Left renal cortex interstitium (tissue), 4 donors: ENCODE data around the gene LARP4. TPM values are rescaled to one million over a fixed set of nuclear protein-coding genes. Genes with fewer than 3 reads are reported as not detected.
"Not testable (repeated sequence)": the region's sequence is repeated elsewhere in the genome, so short reads cannot be mapped to it uniquely, and the experiment has no call there.

Experiments used
- DNase-seq, 4 donors: peaks; one replicate each; pipeline ENCODE4 v3.0.0-alpha.2; 2013; ENCODE audit warnings: low read depth in 4 of 4, low spot score in 2 of 4, missing footprints in 1 of 4
- polyA plus RNA-seq, 4 donors: library from polyadenylated mRNA; unstranded; fragments of 120-200 nt; gene quantifications; one replicate each; pipeline ENCODE4 v1.2.1, GENCODE V29; 2013; ENCODE audit not compliant: insufficient read length in 4 of 4

LARP4 gene
- polyA plus RNA-seq, 4 donors = 34.2 to 49.8 (median 41.6) TPM

- DNase-seq = no peak
Observed at GRCh38 chr12:50520416-50521207, 119.9 kb downstream of the LARP4 start.

GRCh38 chr12:50521781-50522180 lies 121.1 kb downstream of the LARP4 start:
- DNase-seq = not testable (repeated sequence)

GRCh38 chr12:50523772-50524171 lies 123.1 kb downstream of the LARP4 start:
- no peak for DNase-seq

- DNase-seq = no peak
Observed at GRCh38 chr12:50524621-50525020, 123.9 kb downstream of the LARP4 start.

GRCh38 chr12:50525422-50525821 lies 124.7 kb downstream of the LARP4 start:
- no peak for DNase-seq

- DNase-seq = no peak
Observed at GRCh38 chr12:50527359-50527726, 126.7 kb downstream of the LARP4 start.

GRCh38 chr12:50528800-50529199 lies 128.1 kb downstream of the LARP4 start:
- DNase-seq = no peak

- no peak for DNase-seq
Observed at GRCh38 chr12:50529345-50529744, 128.7 kb downstream of the LARP4 start.

Other genes with a start within 250 kb of the LARP4 start
- 10 to 100 TPM; 67.7 to 86.7 (median 78.3) TPM for gene CERS5, start 233.5 kb upstream of the LARP4 start, polyA plus RNA-seq
- gene LIMA1, start 117.4 kb upstream of the LARP4 start, polyA plus RNA-seq = 100 to 1,000 TPM in 1 of 4 donors, 10 to 100 TPM in 3; 82.6 to 102 (median 83.0) TPM
- under 1 TPM; 0.08 to 0.93 (median 0.23) TPM for gene FAM186A, start 4.3 kb upstream of the LARP4 start, polyA plus RNA-seq
- gene DIP2B, start 104.1 kb downstream of the LARP4 start, polyA plus RNA-seq = 10 to 100 TPM; 20.5 to 24.6 (median 23.4) TPM